ENCODE data around the gene LTBP3. TPM values are rescaled to one million over a fixed set of nuclear protein-coding genes. Genes with fewer than 3 reads are reported as not detected.

The LTBP3 gene
- total and polyA plus RNA-seq, 2 of the 13 experiments (the other 11 are each of a cell fraction or from before 2014, with no cell fraction given): 12.2 to 68.1 TPM

- TF ChIP-seq HNRNPLL (IDR thresholded peaks at IDR 0.05; ENCODE audit: low read depth, low read length, poor library complexity, severe bottlenecking) (peak; percentile 42), ZNF407 (CRISPR knock-in tag; IDR thresholded peaks at IDR 0.05; ENCODE audit: not compliant biosample characterization) (peak; percentile 65), ZNF274 (CRISPR knock-in tag; IDR thresholded peaks at IDR 0.05) (0 out of 2 replicates have a peak, but pooled peaks have one; percentile 56), ZNF572 (CRISPR knock-in tag; IDR thresholded peaks at IDR 0.05) (no peak), ZNF33B (CRISPR knock-in tag; IDR thresholded peaks at IDR 0.05) (0 out of 2 replicates have a peak, but pooled peaks have one; percentile 54), POLR2G (IDR thresholded peaks at IDR 0.05; ENCODE audit: low read depth, low read length) (peak; percentile 63), TFDP2 (CRISPR knock-in tag; IDR thresholded peaks at IDR 0.05) (0 out of 2 replicates have a peak, but pooled peaks have one; percentile 20), RBM22 (optimal IDR thresholded peaks at IDR 0.05; ENCODE audit: low read length) (no peak), ZNF7 (CRISPR knock-in tag; IDR thresholded peaks at IDR 0.05) (no peak), ZNF761 (CRISPR knock-in tag; conservative IDR thresholded peaks at IDR 0.05) (no peak), CBX5 (CRISPR knock-in tag; IDR thresholded peaks at IDR 0.05; ENCODE audit: borderline replicate concordance) (no peak)
- TF ChIP-seq, protein P1, sequence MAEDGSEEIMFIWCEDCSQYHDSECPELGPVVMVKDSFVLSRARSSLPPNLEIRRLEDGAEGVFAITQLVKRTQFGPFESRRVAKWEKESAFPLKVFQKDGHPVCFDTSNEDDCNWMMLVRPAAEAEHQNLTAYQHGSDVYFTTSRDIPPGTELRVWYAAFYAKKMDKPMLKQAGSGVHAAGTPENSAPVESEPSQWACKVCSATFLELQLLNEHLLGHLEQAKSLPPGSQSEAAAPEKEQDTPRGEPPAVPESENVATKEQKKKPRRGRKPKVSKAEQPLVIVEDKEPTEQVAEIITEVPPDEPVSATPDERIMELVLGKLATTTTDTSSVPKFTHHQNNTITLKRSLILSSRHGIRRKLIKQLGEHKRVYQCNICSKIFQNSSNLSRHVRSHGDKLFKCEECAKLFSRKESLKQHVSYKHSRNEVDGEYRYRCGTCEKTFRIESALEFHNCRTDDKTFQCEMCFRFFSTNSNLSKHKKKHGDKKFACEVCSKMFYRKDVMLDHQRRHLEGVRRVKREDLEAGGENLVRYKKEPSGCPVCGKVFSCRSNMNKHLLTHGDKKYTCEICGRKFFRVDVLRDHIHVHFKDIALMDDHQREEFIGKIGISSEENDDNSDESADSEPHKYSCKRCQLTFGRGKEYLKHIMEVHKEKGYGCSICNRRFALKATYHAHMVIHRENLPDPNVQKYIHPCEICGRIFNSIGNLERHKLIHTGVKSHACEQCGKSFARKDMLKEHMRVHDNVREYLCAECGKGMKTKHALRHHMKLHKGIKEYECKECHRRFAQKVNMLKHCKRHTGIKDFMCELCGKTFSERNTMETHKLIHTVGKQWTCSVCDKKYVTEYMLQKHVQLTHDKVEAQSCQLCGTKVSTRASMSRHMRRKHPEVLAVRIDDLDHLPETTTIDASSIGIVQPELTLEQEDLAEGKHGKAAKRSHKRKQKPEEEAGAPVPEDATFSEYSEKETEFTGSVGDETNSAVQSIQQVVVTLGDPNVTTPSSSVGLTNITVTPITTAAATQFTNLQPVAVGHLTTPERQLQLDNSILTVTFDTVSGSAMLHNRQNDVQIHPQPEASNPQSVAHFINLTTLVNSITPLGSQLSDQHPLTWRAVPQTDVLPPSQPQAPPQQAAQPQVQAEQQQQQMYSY (CRISPR knock-in tag; IDR thresholded peaks at IDR 0.05): peak; percentile 93
- TF ChIP-seq, protein P2, sequence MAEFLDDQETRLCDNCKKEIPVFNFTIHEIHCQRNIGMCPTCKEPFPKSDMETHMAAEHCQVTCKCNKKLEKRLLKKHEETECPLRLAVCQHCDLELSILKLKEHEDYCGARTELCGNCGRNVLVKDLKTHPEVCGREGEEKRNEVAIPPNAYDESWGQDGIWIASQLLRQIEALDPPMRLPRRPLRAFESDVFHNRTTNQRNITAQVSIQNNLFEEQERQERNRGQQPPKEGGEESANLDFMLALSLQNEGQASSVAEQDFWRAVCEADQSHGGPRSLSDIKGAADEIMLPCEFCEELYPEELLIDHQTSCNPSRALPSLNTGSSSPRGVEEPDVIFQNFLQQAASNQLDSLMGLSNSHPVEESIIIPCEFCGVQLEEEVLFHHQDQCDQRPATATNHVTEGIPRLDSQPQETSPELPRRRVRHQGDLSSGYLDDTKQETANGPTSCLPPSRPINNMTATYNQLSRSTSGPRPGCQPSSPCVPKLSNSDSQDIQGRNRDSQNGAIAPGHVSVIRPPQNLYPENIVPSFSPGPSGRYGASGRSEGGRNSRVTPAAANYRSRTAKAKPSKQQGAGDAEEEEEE (CRISPR knock-in tag; IDR thresholded peaks at IDR 0.05; ENCODE audit: borderline replicate concordance): no peak
These were observed 33.2 kb downstream of the LTBP3 start, which contains the start of gene SCYL1 (continued) for GRCh38 chr11:65524741-65525545.
